WTC11 (cell line): Measurements from ENCODE around the gene TRIM13. TPM values are rescaled to one million over a fixed set of nuclear protein-coding genes. Genes with fewer than 3 reads are reported as not detected.

ENCODE experiments used
- ATAC-seq: fragments of 200-7000 bp; cut with Tn5 transposase; 2 replicates; pipeline ENCODE4 v1.10.0; 2021; ENCODE audit warnings: mild to moderate bottlenecking, moderate library complexity
- CTCF ChIA-PET: fragments of 300-600 bp; sonication (Branson Sonifier 250); formaldehyde crosslinking; loops from one replicate; lab custom pipeline; 2021; ENCODE audit warnings: antibody characterized with exemption; lab: Charles Lee
- POLR2A ChIA-PET: fragments of 350-600 bp; sonication (Branson Sonifier 250); formaldehyde crosslinking; loops from one replicate; lab custom pipeline; 2021; ENCODE audit warnings: antibody characterized with exemption; lab: Charles Lee
- DNase-seq: peaks from one replicate; pipeline ENCODE4 v3.0.0; 2021; ENCODE audit warnings: low spot score
- H3K27ac Mint-ChIP-seq: 2 replicates; pipeline ENCODE4 v1.8.0; 2021; ENCODE audit warnings: mixed read lengths
- H3K27me3 Mint-ChIP-seq: 2 replicates; pipeline ENCODE4 v1.8.0; 2021; ENCODE audit warnings: low read depth, mild to moderate bottlenecking, moderate library complexity, mixed read lengths
- H3K36me3 Mint-ChIP-seq: 2 replicates; pipeline ENCODE4 v1.8.0; 2021; ENCODE audit warnings: mixed read lengths
- H3K4me1 Mint-ChIP-seq: 2 replicates; pipeline ENCODE4 v1.8.0; 2022; ENCODE audit warnings: mixed read lengths
- H3K4me3 Mint-ChIP-seq: 2 replicates; pipeline ENCODE4 v1.8.0; 2021; ENCODE audit warnings: mild to moderate bottlenecking, moderate library complexity, mixed read lengths
- H3K9me3 Mint-ChIP-seq: 2 replicates; pipeline ENCODE4 v1.8.0; 2021; ENCODE audit warnings: mixed read lengths
- ATF1 ChIP-seq: sonication (generic); formaldehyde crosslinking; IDR thresholded peaks from 2 replicates; pipeline ENCODE4 v1.8.1; 2023; ENCODE audit warnings: mild to moderate bottlenecking, moderate library complexity, missing genetic modification reagents
- GTF2I ChIP-seq: fragments of 250-450 bp; sonication (Bioruptor Pico); conservative IDR thresholded peaks from 2 replicates; pipeline ENCODE4 v1.4.0; 2021; ENCODE audit warnings: mild to moderate bottlenecking
- HMGA2 ChIP-seq: fragments of 250-450 bp; sonication (Bioruptor Pico); IDR thresholded peaks from 2 replicates; pipeline ENCODE4 v1.4.0; 2021; ENCODE audit warnings: mild to moderate bottlenecking, moderate library complexity
- IRF2 ChIP-seq: sonication (generic); formaldehyde crosslinking; IDR thresholded peaks from 2 replicates; pipeline ENCODE4 v1.8.0; 2022; ENCODE audit warnings: low read depth, missing genetic modification reagents, borderline replicate concordance
- JAZF1 ChIP-seq: fragments of 250-450 bp; sonication (Bioruptor Pico); IDR thresholded peaks from 2 replicates; pipeline ENCODE4 v1.9.0; 2021; ENCODE audit warnings: moderate library complexity, mild to moderate bottlenecking, inconsistent platforms
- JUN ChIP-seq: sonication (generic); formaldehyde crosslinking; IDR thresholded peaks from 2 replicates; pipeline ENCODE4 v1.8.0; 2023; ENCODE audit warnings: mild to moderate bottlenecking, missing genetic modification reagents
- NFE2L1 ChIP-seq: sonication (generic); formaldehyde crosslinking; IDR thresholded peaks from 2 replicates; pipeline ENCODE4 v1.8.1; 2023; ENCODE audit warnings: missing genetic modification reagents
- NR1H2 ChIP-seq: sonication (generic); formaldehyde crosslinking; IDR thresholded peaks from 2 replicates; pipeline ENCODE4 v1.9.0; 2021; ENCODE audit warnings: mild to moderate bottlenecking, moderate library complexity, missing genetic modification reagents
- OVOL2 ChIP-seq: fragments of 250-450 bp; sonication (Bioruptor Pico); IDR thresholded peaks from 2 replicates; pipeline ENCODE4 v1.9.0; 2021; ENCODE audit warnings: mild to moderate bottlenecking, borderline replicate concordance
- SOX15 ChIP-seq: fragments of 250-450 bp; sonication (Bioruptor Pico); IDR thresholded peaks from 2 replicates; pipeline ENCODE4 v1.9.0; 2021; ENCODE audit warnings: mild to moderate bottlenecking
- TP53 ChIP-seq: sonication (generic); formaldehyde crosslinking; IDR thresholded peaks from 2 replicates; pipeline ENCODE4 v1.8.1; 2023; ENCODE audit warnings: mild to moderate bottlenecking, missing genetic modification reagents
- ZNF219 ChIP-seq: sonication (generic); formaldehyde crosslinking; IDR thresholded peaks from 2 replicates; pipeline ENCODE4 v1.8.0; 2023; ENCODE audit warnings: missing genetic modification reagents, mild to moderate bottlenecking, borderline replicate concordance
- ZNF263 ChIP-seq: sonication (generic); formaldehyde crosslinking; IDR thresholded peaks from 2 replicates; pipeline ENCODE4 v1.8.1; 2022; ENCODE audit warnings: low read depth, mild to moderate bottlenecking, moderate library complexity, missing genetic modification reagents
- ZNF317 ChIP-seq: sonication (generic); formaldehyde crosslinking; IDR thresholded peaks from 2 replicates; pipeline ENCODE4 v1.8.1; 2023; ENCODE audit warnings: low read depth, mild to moderate bottlenecking, moderate library complexity, missing genetic modification reagents, borderline replicate concordance
- total RNA-seq: library from RNA; stranded (reverse); gene quantifications from 3 replicates; pipeline ENCODE4 v1.2.3, GENCODE V29; 2021
- TF ChIP-seq, protein P1 (sequence below): fragments of 250-450 bp; sonication (Bioruptor Pico); IDR thresholded peaks from 2 replicates; pipeline ENCODE4 v1.9.0; 2021; ENCODE audit warnings: moderate library complexity, mild to moderate bottlenecking, inconsistent platforms, borderline replicate concordance
- TF ChIP-seq, protein P2 (sequence below): sonication (generic); formaldehyde crosslinking; IDR thresholded peaks from 2 replicates; pipeline ENCODE4 v1.8.0; 2022; ENCODE audit warnings: mild to moderate bottlenecking, missing genetic modification reagents
- TF ChIP-seq, protein P3 (sequence below): sonication (generic); formaldehyde crosslinking; IDR thresholded peaks from 2 replicates; pipeline ENCODE4 v1.8.1; 2022; ENCODE audit warnings: mild to moderate bottlenecking, missing genetic modification reagents, moderate library complexity, borderline replicate concordance
- TF ChIP-seq, protein P4 (sequence below): sonication (generic); formaldehyde crosslinking; IDR thresholded peaks from 2 replicates; pipeline ENCODE4 v1.8.1; 2022; ENCODE audit warnings: missing genetic modification reagents, borderline replicate concordance
- TF ChIP-seq, protein P5 (sequence below): sonication (generic); formaldehyde crosslinking; IDR thresholded peaks from 2 replicates; pipeline ENCODE4 v1.8.0; 2023; ENCODE audit warnings: mild to moderate bottlenecking, missing genetic modification reagents
- TF ChIP-seq, protein P6 (sequence below): sonication (generic); formaldehyde crosslinking; IDR thresholded peaks from 2 replicates; pipeline ENCODE4 v1.8.0; 2022; ENCODE audit warnings: mild to moderate bottlenecking, missing genetic modification reagents
- TF ChIP-seq, protein P7 (sequence below): sonication (generic); formaldehyde crosslinking; IDR thresholded peaks from 2 replicates; pipeline ENCODE4 v1.8.0; 2022; ENCODE audit warnings: mild to moderate bottlenecking, missing genetic modification reagents

The TRIM13 gene
- total RNA-seq, 1 experiment from 2014 or later: 27.5 TPM

DNA sequence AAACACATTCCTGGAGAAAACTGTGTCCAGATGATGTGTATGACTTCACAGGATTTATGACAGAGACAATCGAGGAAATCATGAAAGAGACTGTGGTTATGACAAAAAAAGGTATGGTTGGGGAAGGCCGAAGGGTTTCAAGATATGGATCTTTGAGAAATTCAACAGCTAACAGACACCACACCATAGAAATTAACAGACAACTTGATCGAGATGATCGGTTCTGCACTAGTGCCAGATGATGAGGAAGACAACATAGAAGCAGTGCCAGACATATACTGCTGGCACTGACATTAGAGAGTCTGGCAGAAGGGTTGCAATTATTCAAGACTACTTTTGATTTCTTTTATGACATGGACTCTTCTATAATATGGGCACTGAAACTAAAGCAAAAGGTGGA is 55.6 kb downstream of the TRIM13 start:
- CTCF ChIA-PET: no interaction called here
- POLR2A ChIA-PET: no interaction called here
- TF ChIP-seq ZNF219 (CRISPR knock-in tag): no peak
- no peak for TF ChIP-seq GTF2I (CRISPR knock-in tag)

DNA sequence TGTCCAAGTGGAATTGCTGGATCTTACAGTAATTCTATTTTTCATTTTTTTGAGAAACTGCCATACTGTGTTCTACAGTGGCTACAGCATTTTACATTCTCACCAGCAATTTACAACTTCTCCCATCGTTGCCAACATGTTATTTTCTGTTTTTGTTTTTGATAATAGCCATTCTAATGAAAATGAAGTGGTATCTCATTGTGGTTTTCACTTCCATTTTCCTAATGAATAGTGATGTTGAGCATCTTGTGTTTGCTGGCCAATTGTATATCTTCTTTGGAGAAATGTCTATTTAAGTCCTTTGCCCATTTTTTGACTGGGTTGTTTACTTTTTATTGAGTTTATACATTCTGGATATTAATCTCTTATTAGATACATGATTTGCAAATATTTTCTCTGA is 57.0 kb downstream of the TRIM13 start:
- TF ChIP-seq, protein P1, sequence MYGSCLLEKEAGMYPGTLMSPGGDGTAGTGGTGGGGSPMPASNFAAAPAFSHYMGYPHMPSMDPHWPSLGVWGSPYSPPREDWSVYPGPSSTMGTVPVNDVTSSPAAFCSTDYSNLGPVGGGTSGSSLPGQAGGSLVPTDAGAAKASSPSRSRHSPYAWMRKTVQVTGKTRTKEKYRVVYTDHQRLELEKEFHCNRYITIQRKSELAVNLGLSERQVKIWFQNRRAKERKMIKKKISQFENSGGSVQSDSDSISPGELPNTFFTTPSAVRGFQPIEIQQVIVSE (CRISPR knock-in tag): no peak
- TF ChIP-seq ZNF263 (no peak), IRF2 (CRISPR knock-in tag) (no peak), JUN (CRISPR knock-in tag) (no peak), NR1H2 (CRISPR knock-in tag) (no peak)
- TF ChIP-seq, protein P2, sequence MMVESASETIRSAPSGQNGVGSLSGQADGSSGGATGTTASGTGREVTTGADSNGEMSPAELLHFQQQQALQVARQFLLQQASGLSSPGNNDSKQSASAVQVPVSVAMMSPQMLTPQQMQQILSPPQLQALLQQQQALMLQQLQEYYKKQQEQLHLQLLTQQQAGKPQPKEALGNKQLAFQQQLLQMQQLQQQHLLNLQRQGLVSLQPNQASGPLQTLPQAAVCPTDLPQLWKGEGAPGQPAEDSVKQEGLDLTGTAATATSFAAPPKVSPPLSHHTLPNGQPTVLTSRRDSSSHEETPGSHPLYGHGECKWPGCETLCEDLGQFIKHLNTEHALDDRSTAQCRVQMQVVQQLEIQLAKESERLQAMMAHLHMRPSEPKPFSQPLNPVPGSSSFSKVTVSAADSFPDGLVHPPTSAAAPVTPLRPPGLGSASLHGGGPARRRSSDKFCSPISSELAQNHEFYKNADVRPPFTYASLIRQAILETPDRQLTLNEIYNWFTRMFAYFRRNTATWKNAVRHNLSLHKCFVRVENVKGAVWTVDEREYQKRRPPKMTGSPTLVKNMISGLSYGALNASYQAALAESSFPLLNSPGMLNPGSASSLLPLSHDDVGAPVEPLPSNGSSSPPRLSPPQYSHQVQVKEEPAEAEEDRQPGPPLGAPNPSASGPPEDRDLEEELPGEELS: no peak
- Mint-ChIP-seq H3K4me3 (no peak overlapping the region), H3K27me3 (no peaks in the 10 kb centered on the region), H3K36me3 (peaks cover 5% of the 10 kb centered on the region; the same call in 1 of the 2 replicates), H3K4me1 (no peaks in the 10 kb centered on the region), H3K27ac (no peak overlapping the region), H3K9me3 (peaks cover 3% of the 10 kb centered on the region; the same call in 1 of the 2 replicates)
- CTCF ChIA-PET: no interaction called here
- no peak for DNase-seq
- ATAC-seq: no peak
- POLR2A ChIA-PET: no interaction called here

More for the DNA sequence above, 55.6 kb downstream of the TRIM13 start:
- H3K4me3 Mint-ChIP-seq: no peak overlapping the region
- no peak for DNase-seq
- no peak overlapping the region for H3K27ac Mint-ChIP-seq
- H3K9me3 Mint-ChIP-seq: peaks cover 3% of the 10 kb centered on the region; the same call in 1 of the 2 replicates
- no peaks in the 10 kb centered on the region for H3K27me3 Mint-ChIP-seq
- H3K36me3 Mint-ChIP-seq: peaks cover 5% of the 10 kb centered on the region; the same call in 1 of the 2 replicates
- H3K4me1 Mint-ChIP-seq: no peaks in the 10 kb centered on the region
- no peak for ATAC-seq

DNA sequence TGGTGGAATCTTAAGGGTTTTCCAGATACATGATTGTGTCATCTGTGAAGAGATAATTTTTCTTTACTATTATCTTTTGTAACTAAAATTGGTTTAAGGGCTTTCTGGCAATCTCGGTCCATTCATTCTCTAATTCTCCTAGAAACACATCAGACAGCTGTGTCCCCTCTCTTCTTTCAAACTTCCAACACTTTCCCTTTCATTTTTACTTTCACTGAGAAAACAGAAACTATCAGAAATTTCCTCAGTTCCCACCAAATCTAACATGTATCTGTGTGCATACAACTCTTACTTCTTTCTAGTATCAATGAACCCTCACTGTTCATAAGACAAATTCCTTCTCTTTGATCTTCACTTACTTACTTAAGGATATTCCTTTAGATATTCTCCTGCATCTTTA is 58.6 kb downstream of the TRIM13 start:
- DNase-seq (no peak), ATAC-seq (no peak)
- H3K4me1 Mint-ChIP-seq: no peaks in the 10 kb centered on the region
- POLR2A ChIA-PET: no interaction called here
- TF ChIP-seq, protein P3, sequence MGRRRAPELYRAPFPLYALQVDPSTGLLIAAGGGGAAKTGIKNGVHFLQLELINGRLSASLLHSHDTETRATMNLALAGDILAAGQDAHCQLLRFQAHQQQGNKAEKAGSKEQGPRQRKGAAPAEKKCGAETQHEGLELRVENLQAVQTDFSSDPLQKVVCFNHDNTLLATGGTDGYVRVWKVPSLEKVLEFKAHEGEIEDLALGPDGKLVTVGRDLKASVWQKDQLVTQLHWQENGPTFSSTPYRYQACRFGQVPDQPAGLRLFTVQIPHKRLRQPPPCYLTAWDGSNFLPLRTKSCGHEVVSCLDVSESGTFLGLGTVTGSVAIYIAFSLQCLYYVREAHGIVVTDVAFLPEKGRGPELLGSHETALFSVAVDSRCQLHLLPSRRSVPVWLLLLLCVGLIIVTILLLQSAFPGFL (CRISPR knock-in tag): no peak
- TF ChIP-seq TP53 (CRISPR knock-in tag) (no peak), HMGA2 (no peak), OVOL2 (CRISPR knock-in tag) (no peak), NFE2L1 (CRISPR knock-in tag) (no peak), ZNF317 (CRISPR knock-in tag) (no peak), IRF2 (CRISPR knock-in tag) (no peak), SOX15 (CRISPR knock-in tag) (no peak), ATF1 (CRISPR knock-in tag) (no peak), JAZF1 (no peak)
- TF ChIP-seq, protein P4, sequence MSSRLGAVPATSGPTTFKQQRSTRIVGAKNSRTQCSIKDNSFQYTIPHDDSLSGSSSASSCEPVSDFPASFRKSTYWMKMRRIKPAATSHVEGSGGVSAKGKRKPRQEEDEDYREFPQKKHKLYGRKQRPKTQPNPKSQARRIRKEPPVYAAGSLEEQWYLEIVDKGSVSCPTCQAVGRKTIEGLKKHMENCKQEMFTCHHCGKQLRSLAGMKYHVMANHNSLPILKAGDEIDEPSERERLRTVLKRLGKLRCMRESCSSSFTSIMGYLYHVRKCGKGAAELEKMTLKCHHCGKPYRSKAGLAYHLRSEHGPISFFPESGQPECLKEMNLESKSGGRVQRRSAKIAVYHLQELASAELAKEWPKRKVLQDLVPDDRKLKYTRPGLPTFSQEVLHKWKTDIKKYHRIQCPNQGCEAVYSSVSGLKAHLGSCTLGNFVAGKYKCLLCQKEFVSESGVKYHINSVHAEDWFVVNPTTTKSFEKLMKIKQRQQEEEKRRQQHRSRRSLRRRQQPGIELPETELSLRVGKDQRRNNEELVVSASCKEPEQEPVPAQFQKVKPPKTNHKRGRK (CRISPR knock-in tag): no peak
- TF ChIP-seq, protein P5, sequence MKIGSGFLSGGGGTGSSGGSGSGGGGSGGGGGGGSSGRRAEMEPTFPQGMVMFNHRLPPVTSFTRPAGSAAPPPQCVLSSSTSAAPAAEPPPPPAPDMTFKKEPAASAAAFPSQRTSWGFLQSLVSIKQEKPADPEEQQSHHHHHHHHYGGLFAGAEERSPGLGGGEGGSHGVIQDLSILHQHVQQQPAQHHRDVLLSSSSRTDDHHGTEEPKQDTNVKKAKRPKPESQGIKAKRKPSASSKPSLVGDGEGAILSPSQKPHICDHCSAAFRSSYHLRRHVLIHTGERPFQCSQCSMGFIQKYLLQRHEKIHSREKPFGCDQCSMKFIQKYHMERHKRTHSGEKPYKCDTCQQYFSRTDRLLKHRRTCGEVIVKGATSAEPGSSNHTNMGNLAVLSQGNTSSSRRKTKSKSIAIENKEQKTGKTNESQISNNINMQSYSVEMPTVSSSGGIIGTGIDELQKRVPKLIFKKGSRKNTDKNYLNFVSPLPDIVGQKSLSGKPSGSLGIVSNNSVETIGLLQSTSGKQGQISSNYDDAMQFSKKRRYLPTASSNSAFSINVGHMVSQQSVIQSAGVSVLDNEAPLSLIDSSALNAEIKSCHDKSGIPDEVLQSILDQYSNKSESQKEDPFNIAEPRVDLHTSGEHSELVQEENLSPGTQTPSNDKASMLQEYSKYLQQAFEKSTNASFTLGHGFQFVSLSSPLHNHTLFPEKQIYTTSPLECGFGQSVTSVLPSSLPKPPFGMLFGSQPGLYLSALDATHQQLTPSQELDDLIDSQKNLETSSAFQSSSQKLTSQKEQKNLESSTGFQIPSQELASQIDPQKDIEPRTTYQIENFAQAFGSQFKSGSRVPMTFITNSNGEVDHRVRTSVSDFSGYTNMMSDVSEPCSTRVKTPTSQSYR (CRISPR knock-in tag): no peak
- TF ChIP-seq, protein P6, sequence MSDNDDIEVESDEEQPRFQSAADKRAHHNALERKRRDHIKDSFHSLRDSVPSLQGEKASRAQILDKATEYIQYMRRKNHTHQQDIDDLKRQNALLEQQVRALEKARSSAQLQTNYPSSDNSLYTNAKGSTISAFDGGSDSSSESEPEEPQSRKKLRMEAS (CRISPR knock-in tag): no peak
- TF ChIP-seq, protein P7, sequence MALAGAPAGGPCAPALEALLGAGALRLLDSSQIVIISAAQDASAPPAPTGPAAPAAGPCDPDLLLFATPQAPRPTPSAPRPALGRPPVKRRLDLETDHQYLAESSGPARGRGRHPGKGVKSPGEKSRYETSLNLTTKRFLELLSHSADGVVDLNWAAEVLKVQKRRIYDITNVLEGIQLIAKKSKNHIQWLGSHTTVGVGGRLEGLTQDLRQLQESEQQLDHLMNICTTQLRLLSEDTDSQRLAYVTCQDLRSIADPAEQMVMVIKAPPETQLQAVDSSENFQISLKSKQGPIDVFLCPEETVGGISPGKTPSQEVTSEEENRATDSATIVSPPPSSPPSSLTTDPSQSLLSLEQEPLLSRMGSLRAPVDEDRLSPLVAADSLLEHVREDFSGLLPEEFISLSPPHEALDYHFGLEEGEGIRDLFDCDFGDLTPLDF (CRISPR knock-in tag): no peak
- H3K36me3 Mint-ChIP-seq: peaks cover 5% of the 10 kb centered on the region; the same call in 1 of the 2 replicates
- CTCF ChIA-PET: no interaction called here
- no peak overlapping the region for H3K27ac Mint-ChIP-seq
- no peak overlapping the region for H3K4me3 Mint-ChIP-seq
- H3K9me3 Mint-ChIP-seq: peaks cover 3% of the 10 kb centered on the region; the same call in 1 of the 2 replicates
- H3K27me3 Mint-ChIP-seq: no peaks in the 10 kb centered on the region
